ENCODE data around the gene PCNX2. TPM values are rescaled to one million over a fixed set of nuclear protein-coding genes. Genes with fewer than 3 reads are reported as not detected.

The PCNX2 gene
- polyA plus RNA-seq, 1 donor (not counting 4 experiments of a cell fraction or from before 2014, with no cell fraction given) = 18.0 TPM

- H3K4me3 ChIP-seq (ENCODE audit: control insufficient read depth in 2 of 3, extremely low read depth in 1 of 3, insufficient read depth in 2 of 3, low read depth in 1 of 3, low read length in 3 of 3) = no peak overlapping the region
- dilution Hi-C loops (cut with MboI; ENCODE audit: extremely low pct_ligation_motif_present, low sequenced_read_pairs) = no loop called here
- H3K79me2 ChIP-seq (ENCODE audit: control insufficient read depth, insufficient read depth, low read length) = peaks cover 25% of the 10 kb centered on the region
- no peaks in the 10 kb centered on the region for H3K9me3 ChIP-seq (ENCODE audit: control insufficient read depth, low read depth, low read length)
- TF ChIP-seq CTCF (optimal IDR thresholded peaks at IDR 0.05 in 1 of 3, IDR thresholded peaks at IDR 0.05 in 1 of 3, conservative IDR thresholded peaks at IDR 0.05 in 1 of 3; ENCODE audit: extremely low read depth in 1 of 3, insufficient read depth in 2 of 3, low read length in 3 of 3) = no peak
- no peak for TF ChIP-seq EZH2 (IDR thresholded peaks at IDR 0.05; ENCODE audit: low read length)
- no peak overlapping the region for H3K4me2 ChIP-seq (ENCODE audit: control insufficient read depth, extremely low read depth, insufficient read depth, low read depth, low read length)
- no peak overlapping the region for H2AFZ ChIP-seq (ENCODE audit: control insufficient read depth, low read length)
- no peak for DNase-seq (ENCODE audit: low read depth, low spot score)
- H3K9ac ChIP-seq (ENCODE audit: control insufficient read depth, extremely low read depth, insufficient read depth, low read length) = no peak overlapping the region
- peaks cover 12% of the 10 kb centered on the region for H3K4me1 ChIP-seq (ENCODE audit: control insufficient read depth, extremely low read depth, insufficient read depth, low read length)
- no peaks in the 10 kb centered on the region for H3K36me3 ChIP-seq (ENCODE audit: control insufficient read depth in 2 of 2, extremely low read depth in 1 of 2, insufficient read depth in 2 of 2, low read length in 2 of 2)
- no peak overlapping the region for H3K27ac ChIP-seq (ENCODE audit: control insufficient read depth, insufficient read depth, low read length)
- H3K27me3 ChIP-seq (ENCODE audit: control insufficient read depth, extremely low read depth, insufficient read depth, low read length) = no peaks in the 10 kb centered on the region
- H3K9me1 ChIP-seq (ENCODE audit: control insufficient read depth, extremely low read depth, insufficient read depth, low read length) = no peaks in the 10 kb centered on the region
- FAIRE-seq = no peak
- H4K20me1 ChIP-seq (ENCODE audit: control insufficient read depth, extremely low read depth, insufficient read depth, low read length) = no peaks in the 10 kb centered on the region
These were observed 38.6 kb upstream of the PCNX2 start for GRCh38 chr1:233334092-233334491.

DNA sequence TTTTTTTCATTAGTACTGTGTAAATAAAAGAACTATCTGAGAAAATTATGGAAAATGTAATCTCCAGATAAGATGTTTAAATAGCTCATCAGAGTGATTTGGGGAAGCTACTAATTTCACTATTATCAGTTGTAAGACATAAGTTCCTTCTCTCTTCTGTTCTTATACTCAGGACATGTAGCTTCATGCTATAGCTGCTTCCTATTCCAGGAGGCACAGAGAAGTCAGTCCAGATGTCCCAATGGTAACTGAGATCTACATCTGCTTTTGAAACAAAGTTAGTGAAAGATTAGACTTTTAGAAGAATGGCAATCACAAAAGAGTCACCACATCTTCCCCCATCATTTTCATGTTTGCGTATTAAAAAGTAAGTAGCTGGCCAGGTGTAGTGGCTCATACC is 37.6 kb upstream of the PCNX2 start:
- Histone ChIP-seq H3K27me3 (ENCODE audit: control insufficient read depth, extremely low read depth, insufficient read depth, low read length) (no peaks in the 10 kb centered on the region), H3K79me2 (ENCODE audit: control insufficient read depth, insufficient read depth, low read length) (peaks cover 31% of the 10 kb centered on the region), H3K9me3 (ENCODE audit: control insufficient read depth, low read depth, low read length) (no peaks in the 10 kb centered on the region), H3K9ac (ENCODE audit: control insufficient read depth, extremely low read depth, insufficient read depth, low read length) (no peak overlapping the region), H3K4me1 (ENCODE audit: control insufficient read depth, extremely low read depth, insufficient read depth, low read length) (peaks cover 17% of the 10 kb centered on the region), H2AFZ (ENCODE audit: control insufficient read depth, low read length) (no peak overlapping the region), H3K36me3 (ENCODE audit: control insufficient read depth in 2 of 2, extremely low read depth in 1 of 2, insufficient read depth in 2 of 2, low read length in 2 of 2) (no peaks in the 10 kb centered on the region), H3K4me2 (ENCODE audit: control insufficient read depth, extremely low read depth, insufficient read depth, low read depth, low read length) (no peak overlapping the region), H3K4me3 (ENCODE audit: control insufficient read depth in 2 of 3, extremely low read depth in 1 of 3, insufficient read depth in 2 of 3, low read depth in 1 of 3, low read length in 3 of 3) (no peak overlapping the region), H3K9me1 (ENCODE audit: control insufficient read depth, extremely low read depth, insufficient read depth, low read length) (no peaks in the 10 kb centered on the region), H3K27ac (ENCODE audit: control insufficient read depth, insufficient read depth, low read length) (no peak overlapping the region), H4K20me1 (ENCODE audit: control insufficient read depth, extremely low read depth, insufficient read depth, low read length) (no peaks in the 10 kb centered on the region)
- dilution Hi-C loops (cut with MboI; ENCODE audit: extremely low pct_ligation_motif_present, low sequenced_read_pairs) = no loop called here
- no peak for DNase-seq (ENCODE audit: low read depth, low spot score)
- TF ChIP-seq EZH2 (IDR thresholded peaks at IDR 0.05; ENCODE audit: low read length) = no peak
- no peak for TF ChIP-seq CTCF (optimal IDR thresholded peaks at IDR 0.05 in 1 of 3, IDR thresholded peaks at IDR 0.05 in 1 of 3, conservative IDR thresholded peaks at IDR 0.05 in 1 of 3; ENCODE audit: extremely low read depth in 1 of 3, insufficient read depth in 2 of 3, low read length in 3 of 3)
- FAIRE-seq = peak; percentile 36
